ENCODE data around the gene CRIP1.

- TF ChIP-seq, protein P1, sequence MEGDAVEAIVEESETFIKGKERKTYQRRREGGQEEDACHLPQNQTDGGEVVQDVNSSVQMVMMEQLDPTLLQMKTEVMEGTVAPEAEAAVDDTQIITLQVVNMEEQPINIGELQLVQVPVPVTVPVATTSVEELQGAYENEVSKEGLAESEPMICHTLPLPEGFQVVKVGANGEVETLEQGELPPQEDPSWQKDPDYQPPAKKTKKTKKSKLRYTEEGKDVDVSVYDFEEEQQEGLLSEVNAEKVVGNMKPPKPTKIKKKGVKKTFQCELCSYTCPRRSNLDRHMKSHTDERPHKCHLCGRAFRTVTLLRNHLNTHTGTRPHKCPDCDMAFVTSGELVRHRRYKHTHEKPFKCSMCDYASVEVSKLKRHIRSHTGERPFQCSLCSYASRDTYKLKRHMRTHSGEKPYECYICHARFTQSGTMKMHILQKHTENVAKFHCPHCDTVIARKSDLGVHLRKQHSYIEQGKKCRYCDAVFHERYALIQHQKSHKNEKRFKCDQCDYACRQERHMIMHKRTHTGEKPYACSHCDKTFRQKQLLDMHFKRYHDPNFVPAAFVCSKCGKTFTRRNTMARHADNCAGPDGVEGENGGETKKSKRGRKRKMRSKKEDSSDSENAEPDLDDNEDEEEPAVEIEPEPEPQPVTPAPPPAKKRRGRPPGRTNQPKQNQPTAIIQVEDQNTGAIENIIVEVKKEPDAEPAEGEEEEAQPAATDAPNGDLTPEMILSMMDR (IDR thresholded peaks at IDR 0.05) = peak; percentile 46
- TF ChIP-seq ZFX (IDR thresholded peaks at IDR 0.05; ENCODE audit: borderline replicate concordance) = no peak
Observed at GRCh38 chr14:105532735-105533141, 46.1 kb downstream of the CRIP1 start.

Data from 22Rv1 (cell line).